Chondrocyte (in vitro differentiated cells): Measurements from ENCODE around the gene MYO9B. TPM values are rescaled to one million over a fixed set of nuclear protein-coding genes. Genes with fewer than 3 reads are reported as not detected.
A peak's percentile ranks its signal among the peaks of the same experiment; 100 is the strongest.

Experiments
- DNase-seq: peaks from one replicate; pipeline ENCODE4 v3.0.0; 2021; ENCODE audit warnings: mixed read lengths, low spot score
- H3K27ac Mint-ChIP-seq: one replicate; pipeline ENCODE4 v1.8.0; 2021; ENCODE audit warnings: mild to moderate bottlenecking, moderate library complexity, mixed read lengths; ENCODE audit not compliant: unreplicated experiment
- H3K27me3 Mint-ChIP-seq: 2 replicates; pipeline ENCODE4 v1.8.0; 2021; ENCODE audit warnings: low read depth, mixed read lengths
- H3K36me3 Mint-ChIP-seq: 2 replicates; pipeline ENCODE4 v1.8.0; 2021; ENCODE audit warnings: low read depth, mixed read lengths
- H3K4me1 Mint-ChIP-seq: 2 replicates; pipeline ENCODE4 v1.8.0; 2021; ENCODE audit warnings: low read depth, mild to moderate bottlenecking, mixed read lengths
- H3K4me3 Mint-ChIP-seq: one replicate; pipeline ENCODE4 v1.8.0; 2021; ENCODE audit warnings: mild to moderate bottlenecking, moderate library complexity, mixed read lengths; ENCODE audit not compliant: unreplicated experiment
- H3K9me3 Mint-ChIP-seq: 2 replicates; pipeline ENCODE4 v1.8.0; 2021; ENCODE audit warnings: low read depth, mixed read lengths
- long read RNA-seq: library from polyadenylated mRNA; stranded (forward); transcript quantifications from one replicate; pipeline ENCODE4 v2.0.0, GENCODE V29; 2021
- total RNA-seq: library from RNA; stranded (reverse); gene quantifications from 3 replicates; pipeline ENCODE4 v1.2.1, GENCODE V29; 2021
- TF ChIP-seq, protein P1 (sequence below): fragments of 200-600 bp; sonication (generic); IDR thresholded peaks from 2 replicates; pipeline ENCODE4 v1.5.0; 2021; ENCODE audit warnings: antibody characterized with exemption, mild to moderate bottlenecking, moderate library complexity

MYO9B gene, protein sequence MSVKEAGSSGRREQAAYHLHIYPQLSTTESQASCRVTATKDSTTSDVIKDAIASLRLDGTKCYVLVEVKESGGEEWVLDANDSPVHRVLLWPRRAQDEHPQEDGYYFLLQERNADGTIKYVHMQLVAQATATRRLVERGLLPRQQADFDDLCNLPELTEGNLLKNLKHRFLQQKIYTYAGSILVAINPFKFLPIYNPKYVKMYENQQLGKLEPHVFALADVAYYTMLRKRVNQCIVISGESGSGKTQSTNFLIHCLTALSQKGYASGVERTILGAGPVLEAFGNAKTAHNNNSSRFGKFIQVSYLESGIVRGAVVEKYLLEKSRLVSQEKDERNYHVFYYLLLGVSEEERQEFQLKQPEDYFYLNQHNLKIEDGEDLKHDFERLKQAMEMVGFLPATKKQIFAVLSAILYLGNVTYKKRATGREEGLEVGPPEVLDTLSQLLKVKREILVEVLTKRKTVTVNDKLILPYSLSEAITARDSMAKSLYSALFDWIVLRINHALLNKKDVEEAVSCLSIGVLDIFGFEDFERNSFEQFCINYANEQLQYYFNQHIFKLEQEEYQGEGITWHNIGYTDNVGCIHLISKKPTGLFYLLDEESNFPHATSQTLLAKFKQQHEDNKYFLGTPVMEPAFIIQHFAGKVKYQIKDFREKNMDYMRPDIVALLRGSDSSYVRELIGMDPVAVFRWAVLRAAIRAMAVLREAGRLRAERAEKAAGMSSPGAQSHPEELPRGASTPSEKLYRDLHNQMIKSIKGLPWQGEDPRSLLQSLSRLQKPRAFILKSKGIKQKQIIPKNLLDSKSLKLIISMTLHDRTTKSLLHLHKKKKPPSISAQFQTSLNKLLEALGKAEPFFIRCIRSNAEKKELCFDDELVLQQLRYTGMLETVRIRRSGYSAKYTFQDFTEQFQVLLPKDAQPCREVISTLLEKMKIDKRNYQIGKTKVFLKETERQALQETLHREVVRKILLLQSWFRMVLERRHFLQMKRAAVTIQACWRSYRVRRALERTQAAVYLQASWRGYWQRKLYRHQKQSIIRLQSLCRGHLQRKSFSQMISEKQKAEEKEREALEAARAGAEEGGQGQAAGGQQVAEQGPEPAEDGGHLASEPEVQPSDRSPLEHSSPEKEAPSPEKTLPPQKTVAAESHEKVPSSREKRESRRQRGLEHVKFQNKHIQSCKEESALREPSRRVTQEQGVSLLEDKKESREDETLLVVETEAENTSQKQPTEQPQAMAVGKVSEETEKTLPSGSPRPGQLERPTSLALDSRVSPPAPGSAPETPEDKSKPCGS (N-terminal part only)
- total RNA-seq, result 90.8 to 98.1 TPM (median 94.6 TPM) in 3 replicates
- long read RNA-seq, full-length matches to known transcripts, result 1 of 58 reads
- long read RNA-seq, partial matches to known transcripts, result 20 of 58 reads
- long read RNA-seq, other reads (novel, unspliced or antisense), result 37 of 58 reads

DNA sequence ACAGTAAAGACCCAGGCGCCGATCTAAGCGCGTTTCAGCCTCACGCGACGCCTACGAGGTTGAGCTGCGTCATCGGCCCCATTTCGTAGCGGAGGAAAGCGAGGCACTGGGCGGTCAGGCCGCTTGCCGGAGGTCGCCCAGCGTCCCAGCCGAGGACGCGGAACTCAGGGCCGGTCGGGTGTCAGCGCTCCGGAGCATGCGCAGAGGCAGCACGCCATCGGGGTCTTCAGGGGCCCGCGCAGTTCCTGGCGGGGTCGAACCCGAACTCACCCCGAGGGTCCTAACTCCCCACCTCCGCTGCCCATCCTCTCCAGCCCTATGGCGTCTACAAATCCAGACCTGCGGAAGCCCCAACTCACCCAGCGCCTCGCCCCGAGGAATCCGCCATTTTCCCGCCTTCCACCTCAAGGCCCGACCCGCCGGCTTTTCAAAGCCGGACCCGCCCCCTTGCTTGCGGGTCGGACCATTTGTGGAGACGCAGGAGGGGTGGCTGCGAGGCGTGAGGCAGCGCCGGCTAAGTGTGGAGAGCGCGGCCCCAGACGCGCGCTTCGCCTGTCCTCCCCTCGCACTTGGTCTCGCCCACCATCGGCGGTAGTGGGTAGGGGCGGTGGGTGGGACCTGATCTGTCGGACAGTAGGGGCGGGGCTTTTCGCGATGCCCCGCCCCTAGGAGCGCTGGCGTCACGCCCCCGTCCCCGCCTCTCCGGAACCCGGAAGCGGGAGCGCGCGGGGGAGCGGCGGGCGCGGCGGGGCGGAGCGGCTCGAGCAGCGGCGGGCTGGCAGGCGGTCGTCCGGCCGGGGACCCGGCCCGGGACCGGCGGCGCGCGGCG, at the start of gene MYO9B, which contains the start of gene HAUS8:
Gene MYO9B, plus strand, starts transcription at position 743 of the 829 bp plus-strand sequence. CDS start 25,941 bp downstream, outside the sequence.
Gene HAUS8, minus strand, starts transcription at position 418 of the 829 bp plus-strand sequence. Its CDS starts 30 bp downstream, at position 388.
- H3K4me1 Mint-ChIP-seq, result peaks cover 50% of the 10 kb centered on the region
- peaks cover 3% of the 10 kb centered on the region for H3K36me3 Mint-ChIP-seq
- H3K27me3 Mint-ChIP-seq, result no peaks in the 10 kb centered on the region
- peak within 1 kb of the TSS; percentile 97 for H3K4me3 Mint-ChIP-seq
- no peaks in the 10 kb centered on the region for H3K9me3 Mint-ChIP-seq
- peak; percentile 99 for DNase-seq
- peak within 1 kb of the TSS; percentile 98 for H3K27ac Mint-ChIP-seq
- TF ChIP-seq, protein P1, sequence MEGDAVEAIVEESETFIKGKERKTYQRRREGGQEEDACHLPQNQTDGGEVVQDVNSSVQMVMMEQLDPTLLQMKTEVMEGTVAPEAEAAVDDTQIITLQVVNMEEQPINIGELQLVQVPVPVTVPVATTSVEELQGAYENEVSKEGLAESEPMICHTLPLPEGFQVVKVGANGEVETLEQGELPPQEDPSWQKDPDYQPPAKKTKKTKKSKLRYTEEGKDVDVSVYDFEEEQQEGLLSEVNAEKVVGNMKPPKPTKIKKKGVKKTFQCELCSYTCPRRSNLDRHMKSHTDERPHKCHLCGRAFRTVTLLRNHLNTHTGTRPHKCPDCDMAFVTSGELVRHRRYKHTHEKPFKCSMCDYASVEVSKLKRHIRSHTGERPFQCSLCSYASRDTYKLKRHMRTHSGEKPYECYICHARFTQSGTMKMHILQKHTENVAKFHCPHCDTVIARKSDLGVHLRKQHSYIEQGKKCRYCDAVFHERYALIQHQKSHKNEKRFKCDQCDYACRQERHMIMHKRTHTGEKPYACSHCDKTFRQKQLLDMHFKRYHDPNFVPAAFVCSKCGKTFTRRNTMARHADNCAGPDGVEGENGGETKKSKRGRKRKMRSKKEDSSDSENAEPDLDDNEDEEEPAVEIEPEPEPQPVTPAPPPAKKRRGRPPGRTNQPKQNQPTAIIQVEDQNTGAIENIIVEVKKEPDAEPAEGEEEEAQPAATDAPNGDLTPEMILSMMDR, result no peak

DNA sequence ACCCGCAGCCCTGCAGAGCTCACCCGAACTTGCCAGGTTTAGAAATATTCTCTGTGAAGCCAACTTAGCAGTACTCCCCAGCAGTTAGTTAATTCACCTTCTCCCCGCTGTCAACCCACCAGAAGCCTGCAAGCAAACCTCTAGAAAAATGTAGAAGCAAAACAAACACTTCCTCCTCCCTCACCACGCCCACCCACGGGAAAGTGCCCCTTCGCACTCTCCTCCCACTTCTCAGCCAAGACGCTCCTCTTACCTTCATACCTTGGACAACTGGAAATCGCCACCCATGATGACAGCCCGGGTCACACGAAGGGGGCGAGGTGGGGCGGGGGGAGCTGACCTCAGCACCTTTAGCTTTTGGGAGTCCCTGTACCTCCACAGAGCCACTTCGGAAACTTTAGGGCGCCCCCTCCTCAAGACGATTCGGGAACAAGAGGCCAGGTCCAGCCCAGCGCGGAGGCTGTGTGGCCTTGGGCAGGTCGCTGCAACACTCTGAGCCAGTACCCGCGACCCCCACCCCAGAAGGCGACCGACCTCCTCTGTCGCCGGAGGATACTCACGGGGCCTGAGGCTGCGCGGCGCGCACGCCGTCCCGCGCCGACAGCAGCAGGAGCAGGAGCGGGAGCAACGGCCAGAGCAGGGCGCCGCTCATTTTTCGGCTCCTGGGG, 49.5 kb upstream of the MYO9B start:
- peaks cover 37% of the 10 kb centered on the region for H3K27me3 Mint-ChIP-seq

DNA sequence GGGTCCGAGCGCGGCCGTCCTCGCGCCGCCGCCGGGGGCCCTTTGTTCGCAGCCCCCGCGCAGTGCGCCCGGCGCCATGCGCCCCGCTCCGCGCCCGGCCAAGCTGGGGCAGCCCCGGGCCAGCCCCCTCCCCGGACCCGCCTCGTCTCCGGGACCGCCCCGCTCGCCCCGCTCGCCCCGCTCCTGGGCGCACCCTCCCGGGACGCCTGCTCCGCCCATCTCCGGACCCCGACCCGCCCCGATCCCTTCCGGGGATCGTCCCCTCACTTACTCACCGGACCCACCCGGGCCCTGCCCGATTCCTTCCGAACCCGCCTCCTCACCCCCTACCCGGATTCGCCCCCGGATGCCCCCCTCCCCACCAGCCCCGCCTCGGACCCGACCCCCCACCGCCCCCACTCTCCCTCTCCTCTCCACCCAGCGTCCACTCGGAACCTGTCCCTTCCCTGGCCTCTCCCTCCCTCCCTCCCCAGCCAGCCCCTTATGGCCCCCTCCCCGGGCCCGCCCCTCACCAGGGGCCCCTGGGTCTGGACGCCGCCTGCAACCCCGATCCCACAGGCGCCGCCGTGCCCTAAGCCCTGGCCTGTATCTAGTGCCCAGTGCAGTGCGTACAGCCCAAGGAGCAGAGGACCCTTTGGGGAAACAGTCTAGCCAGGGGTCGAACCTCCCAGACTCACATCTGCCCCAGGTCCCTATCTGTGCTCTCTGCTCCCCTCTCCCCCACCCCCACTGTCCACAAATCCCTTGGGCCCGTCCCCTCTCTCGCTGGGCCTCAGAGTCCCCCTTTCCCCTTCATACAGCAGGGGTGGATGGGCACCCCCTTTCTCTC, 48.7 kb upstream of the MYO9B start, which contains the start of gene CPAMD8:
Gene CPAMD8, minus strand, starts transcription at position 105 of the 829 bp plus-strand sequence. CDS start 168 bp downstream, outside the sequence.
- no peak for DNase-seq
- Mint-ChIP-seq H3K4me3 (peak within 1 kb of the TSS; percentile 66), H3K27me3 (peaks cover 37% of the 10 kb centered on the region), H3K4me1 (peaks cover 11% of the 10 kb centered on the region), H3K36me3 (peaks cover 13% of the 10 kb centered on the region), H3K9me3 (peaks cover 19% of the 10 kb centered on the region), H3K27ac (no peak within 1 kb of the TSS)
- TF ChIP-seq, protein P1, result no peak

More for the DNA sequence above, 49.5 kb upstream of the MYO9B start:
- TF ChIP-seq, protein P1, result no peak
- Mint-ChIP-seq H3K9me3 (peaks cover 19% of the 10 kb centered on the region), H3K27ac (no peak overlapping the region), H3K36me3 (peaks cover 13% of the 10 kb centered on the region), H3K4me3 (peak overlapping the region; percentile 66), H3K4me1 (peaks cover 11% of the 10 kb centered on the region)
- DNase-seq, result no peak
